GM19240 (cell line): ENCODE data around the gene LHX4.

Source experiments
- DNase-seq: peaks from one replicate; pipeline ENCODE4 v3.0.0; 2011; ENCODE audit warnings: low spot score; ENCODE audit not compliant: insufficient read length

The LHX4 gene

GRCh38 chr1:180257486-180257885 is 27.4 kb downstream of the LHX4 start:
- DNase-seq, result no peak

- no peak for DNase-seq
Observed at GRCh38 chr1:180258290-180258689, 28.2 kb downstream of the LHX4 start.

- no peak for DNase-seq
Observed at GRCh38 chr1:180258935-180259334, 28.9 kb downstream of the LHX4 start.

GRCh38 chr1:180259431-180260338 is 29.6 kb downstream of the LHX4 start:
- DNase-seq, result no peak

- DNase-seq, result no peak
Observed at GRCh38 chr1:180260541-180260940, 30.5 kb downstream of the LHX4 start.

GRCh38 chr1:180261030-180261429 is 31.0 kb downstream of the LHX4 start:
- no peak for DNase-seq

- DNase-seq, result no peak
Observed at GRCh38 chr1:180261524-180262155, 31.6 kb downstream of the LHX4 start.

GRCh38 chr1:180262628-180263488 is 32.8 kb downstream of the LHX4 start:
- no peak for DNase-seq

- no peak for DNase-seq
Observed at GRCh38 chr1:180264595-180264994, 34.5 kb downstream of the LHX4 start.

GRCh38 chr1:180265201-180265600 is 35.1 kb downstream of the LHX4 start:
- no peak for DNase-seq

- no peak for DNase-seq
Observed at GRCh38 chr1:180265871-180266270, 35.8 kb downstream of the LHX4 start.

GRCh38 chr1:180266275-180267210 is 36.5 kb downstream of the LHX4 start:
- no peak for DNase-seq

GRCh38 chr1:180267211-180267561 is 37.1 kb downstream of the LHX4 start:
- DNase-seq, result no peak

GRCh38 chr1:180267761-180268555 is 37.9 kb downstream of the LHX4 start:
- DNase-seq, result no peak

- no peak for DNase-seq
Observed at GRCh38 chr1:180268556-180269075, 38.6 kb downstream of the LHX4 start.

GRCh38 chr1:180269645-180270529 is 39.8 kb downstream of the LHX4 start:
- DNase-seq, result no peak

- no peak for DNase-seq
Observed at GRCh38 chr1:180270530-180271271, 40.6 kb downstream of the LHX4 start.
